GM23338 (cell line): Measurements from ENCODE around the gene MAP2K7.
"Not testable (repeated sequence)": the region's sequence is repeated elsewhere in the genome, so short reads cannot be mapped to it uniquely, and the experiment has no call there.

Experiments used
- EZH2 ChIP-seq: fragments of 200-600 bp; sonication (generic); IDR thresholded peaks from one replicate; pipeline ENCODE4 v1.8.0; 2017; ENCODE audit warnings: antibody characterized with exemption, mild to moderate bottlenecking, low read depth; ENCODE audit not compliant: unreplicated experiment
- EZH2phosphoT487 ChIP-seq: fragments of 200-600 bp; sonication (generic); IDR thresholded peaks from one replicate; pipeline ENCODE4 v1.8.1; 2018; ENCODE audit warnings: antibody characterized with exemption; ENCODE audit not compliant: unreplicated experiment
- POLR2AphosphoS5 ChIP-seq: IDR thresholded peaks from 2 replicates; pipeline ENCODE4 v1.6.1; 2016; ENCODE audit warnings: antibody characterized with exemption, low read depth
- ZNF331 ChIP-seq: fragments of 250-450 bp; sonication (Bioruptor Pico); IDR thresholded peaks from 2 replicates; pipeline ENCODE4 v1.5.0; 2020; ENCODE audit warnings: low read depth, mild to moderate bottlenecking, moderate library complexity
- TF ChIP-seq, protein P1 (sequence below), 2 experiments: fragments of 200-600 bp in 1 of 2; sonication (generic) in 1 of 2; conservative IDR thresholded peaks; 2 replicates each; pipeline versions ENCODE4 v1.5.1 to v1.6.1; 2016 to 2017; ENCODE audit warnings: antibody characterized with exemption in 2 of 2, low read depth in 2 of 2, mild to moderate bottlenecking in 2 of 2, moderate library complexity in 1 of 2
- TF ChIP-seq, protein P2 (sequence below): IDR thresholded peaks from one replicate; pipeline ENCODE4 v1.6.1; 2018; ENCODE audit warnings: antibody characterized with exemption; ENCODE audit not compliant: unreplicated experiment

DNA sequence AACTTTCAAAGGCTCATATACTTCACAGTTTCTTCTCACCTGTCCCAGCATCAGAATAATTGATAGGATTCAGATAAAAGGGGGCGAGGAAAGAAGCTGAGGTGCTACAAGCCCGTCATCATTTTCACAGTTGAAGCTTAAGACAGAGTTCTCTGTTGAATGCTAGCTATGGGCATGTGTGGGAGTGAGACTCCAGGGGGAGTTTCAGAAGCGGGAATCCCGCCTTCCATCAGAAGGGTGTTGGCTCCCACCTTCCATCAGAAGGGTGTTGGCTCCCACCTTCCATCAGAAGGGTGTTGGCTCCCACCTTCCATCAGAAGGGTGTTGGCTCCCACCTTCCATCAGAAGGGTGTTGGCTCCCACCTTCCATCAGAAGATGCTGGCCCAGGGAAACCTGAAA, 57.4 kb downstream of the MAP2K7 start:
- TF ChIP-seq EZH2; POLR2AphosphoS5; ZNF331 (CRISPR knock-in tag); EZH2phosphoT487: not testable (repeated sequence)
- TF ChIP-seq, protein P1, sequence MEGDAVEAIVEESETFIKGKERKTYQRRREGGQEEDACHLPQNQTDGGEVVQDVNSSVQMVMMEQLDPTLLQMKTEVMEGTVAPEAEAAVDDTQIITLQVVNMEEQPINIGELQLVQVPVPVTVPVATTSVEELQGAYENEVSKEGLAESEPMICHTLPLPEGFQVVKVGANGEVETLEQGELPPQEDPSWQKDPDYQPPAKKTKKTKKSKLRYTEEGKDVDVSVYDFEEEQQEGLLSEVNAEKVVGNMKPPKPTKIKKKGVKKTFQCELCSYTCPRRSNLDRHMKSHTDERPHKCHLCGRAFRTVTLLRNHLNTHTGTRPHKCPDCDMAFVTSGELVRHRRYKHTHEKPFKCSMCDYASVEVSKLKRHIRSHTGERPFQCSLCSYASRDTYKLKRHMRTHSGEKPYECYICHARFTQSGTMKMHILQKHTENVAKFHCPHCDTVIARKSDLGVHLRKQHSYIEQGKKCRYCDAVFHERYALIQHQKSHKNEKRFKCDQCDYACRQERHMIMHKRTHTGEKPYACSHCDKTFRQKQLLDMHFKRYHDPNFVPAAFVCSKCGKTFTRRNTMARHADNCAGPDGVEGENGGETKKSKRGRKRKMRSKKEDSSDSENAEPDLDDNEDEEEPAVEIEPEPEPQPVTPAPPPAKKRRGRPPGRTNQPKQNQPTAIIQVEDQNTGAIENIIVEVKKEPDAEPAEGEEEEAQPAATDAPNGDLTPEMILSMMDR (conservative IDR thresholded peaks at IDR 0.05; ENCODE audit: low read depth in 2 of 2), result not testable (repeated sequence)
- TF ChIP-seq, protein P2, sequence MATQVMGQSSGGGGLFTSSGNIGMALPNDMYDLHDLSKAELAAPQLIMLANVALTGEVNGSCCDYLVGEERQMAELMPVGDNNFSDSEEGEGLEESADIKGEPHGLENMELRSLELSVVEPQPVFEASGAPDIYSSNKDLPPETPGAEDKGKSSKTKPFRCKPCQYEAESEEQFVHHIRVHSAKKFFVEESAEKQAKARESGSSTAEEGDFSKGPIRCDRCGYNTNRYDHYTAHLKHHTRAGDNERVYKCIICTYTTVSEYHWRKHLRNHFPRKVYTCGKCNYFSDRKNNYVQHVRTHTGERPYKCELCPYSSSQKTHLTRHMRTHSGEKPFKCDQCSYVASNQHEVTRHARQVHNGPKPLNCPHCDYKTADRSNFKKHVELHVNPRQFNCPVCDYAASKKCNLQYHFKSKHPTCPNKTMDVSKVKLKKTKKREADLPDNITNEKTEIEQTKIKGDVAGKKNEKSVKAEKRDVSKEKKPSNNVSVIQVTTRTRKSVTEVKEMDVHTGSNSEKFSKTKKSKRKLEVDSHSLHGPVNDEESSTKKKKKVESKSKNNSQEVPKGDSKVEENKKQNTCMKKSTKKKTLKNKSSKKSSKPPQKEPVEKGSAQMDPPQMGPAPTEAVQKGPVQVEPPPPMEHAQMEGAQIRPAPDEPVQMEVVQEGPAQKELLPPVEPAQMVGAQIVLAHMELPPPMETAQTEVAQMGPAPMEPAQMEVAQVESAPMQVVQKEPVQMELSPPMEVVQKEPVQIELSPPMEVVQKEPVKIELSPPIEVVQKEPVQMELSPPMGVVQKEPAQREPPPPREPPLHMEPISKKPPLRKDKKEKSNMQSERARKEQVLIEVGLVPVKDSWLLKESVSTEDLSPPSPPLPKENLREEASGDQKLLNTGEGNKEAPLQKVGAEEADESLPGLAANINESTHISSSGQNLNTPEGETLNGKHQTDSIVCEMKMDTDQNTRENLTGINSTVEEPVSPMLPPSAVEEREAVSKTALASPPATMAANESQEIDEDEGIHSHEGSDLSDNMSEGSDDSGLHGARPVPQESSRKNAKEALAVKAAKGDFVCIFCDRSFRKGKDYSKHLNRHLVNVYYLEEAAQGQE, result not testable (repeated sequence)
